ENCODE measurements around the gene OXNAD1. TPM values are rescaled to one million over a fixed set of nuclear protein-coding genes. Genes with fewer than 3 reads are reported as not detected.

Gene OXNAD1
- total and polyA plus RNA-seq, 2 of the 13 experiments (the other 11 are each of a cell fraction or from before 2014, with no cell fraction given) = 9.9 to 18.8 TPM

- no peak for TF ChIP-seq RERE (CRISPR knock-in tag; IDR thresholded peaks at IDR 0.05; ENCODE audit: low read depth)
- TF ChIP-seq EED (CRISPR knock-in tag; IDR thresholded peaks at IDR 0.05) = no peak
- 0 out of 2 replicates have a peak, but pooled peaks have one; percentile 28 for TF ChIP-seq ZNF256 (CRISPR knock-in tag; conservative IDR thresholded peaks at IDR 0.05)
- TF ChIP-seq RFXANK (CRISPR knock-in tag; IDR thresholded peaks at IDR 0.05) = peak; percentile 55
- TF ChIP-seq ZNF607 (CRISPR knock-in tag; IDR thresholded peaks at IDR 0.05; ENCODE audit: borderline replicate concordance) = 0 out of 2 replicates have a peak, but pooled peaks have one; percentile 30
- TF ChIP-seq FOXP1 (IDR thresholded peaks at IDR 0.05) = no peak
- TF ChIP-seq FOXP1 (CRISPR knock-in tag; IDR thresholded peaks at IDR 0.05) = no peak
- TF ChIP-seq SAP130 (CRISPR knock-in tag; IDR thresholded peaks at IDR 0.05; ENCODE audit: low read depth) = peak; percentile 99
- peak; percentile 33; the same call in 1 of the 2 replicates for TF ChIP-seq HNF1A (IDR thresholded peaks at IDR 0.05; ENCODE audit: low read depth)
- peak; percentile 33; the same call in 1 of the 2 replicates for TF ChIP-seq HNF1A (CRISPR knock-in tag; IDR thresholded peaks at IDR 0.05; ENCODE audit: borderline replicate concordance)
- TF ChIP-seq REST (IDR thresholded peaks at IDR 0.05; ENCODE audit: borderline replicate concordance in 1 of 2, low read depth in 1 of 2, low read length in 2 of 2) = no peak; a peak in 1 of 4 replicates
- TF ChIP-seq ZNF143 (CRISPR knock-in tag; IDR thresholded peaks at IDR 0.05) = peak; percentile 59
- TF ChIP-seq KLF15 (CRISPR knock-in tag; IDR thresholded peaks at IDR 0.05; ENCODE audit: borderline replicate concordance) = no peak; the same call in 1 of the 2 replicates
- TF ChIP-seq MYPOP (CRISPR knock-in tag; IDR thresholded peaks at IDR 0.05) = no peak; the same call in 1 of the 2 replicates
- peak; percentile 86 for TF ChIP-seq HIVEP1 (CRISPR knock-in tag; IDR thresholded peaks at IDR 0.05)
Measured at GRCh38 chr3:16264708-16265454, at the start of gene OXNAD1, which contains the start of gene DPH3 (continued).

Measured in HepG2 (cell line).